Parathyroid adenoma (tissue), 2 donors: ENCODE results near the gene IMPG2.

Source experiments
- H2AFZ ChIP-seq: fragments of 300-600 bp; sonication (generic); one replicate; pipeline ENCODE4 v1.7.0; 2017; ENCODE audit warnings: antibody characterized with exemption, mild to moderate bottlenecking
- H3K27ac ChIP-seq: fragments of 300-600 bp; sonication (generic); one replicate; pipeline ENCODE4 v1.7.0; 2017
- H3K27me3 ChIP-seq: fragments of 300-600 bp; sonication (generic); one replicate; pipeline ENCODE4 v1.7.0; 2017; ENCODE audit warnings: low read length; ENCODE audit not compliant: control insufficient read depth, insufficient read depth
- H3K36me3 ChIP-seq: fragments of 300-600 bp; sonication (generic); one replicate; pipeline ENCODE4 v1.7.0; 2017; ENCODE audit warnings: low read length; ENCODE audit not compliant: control insufficient read depth, insufficient read depth
- H3K4me1 ChIP-seq: fragments of 300-600 bp; sonication (generic); one replicate; pipeline ENCODE4 v1.7.0; 2017; ENCODE audit warnings: control low read depth
- H3K4me2 ChIP-seq: fragments of 300-600 bp; sonication (generic); one replicate; pipeline ENCODE4 v1.7.0; 2017; ENCODE audit warnings: low read length
- H3K4me3 ChIP-seq: fragments of 300-600 bp; sonication (generic); one replicate; pipeline ENCODE4 v1.7.0; 2017; ENCODE audit warnings: low read depth, low read length
- H3K79me2 ChIP-seq: fragments of 300-600 bp; sonication (generic); one replicate; pipeline ENCODE4 v1.7.0; 2017; ENCODE audit warnings: control low read depth
- H3K9ac ChIP-seq: fragments of 300-600 bp; sonication (generic); one replicate; pipeline ENCODE4 v1.7.0; 2017; ENCODE audit warnings: mild to moderate bottlenecking
- H3K9me3 ChIP-seq: fragments of 300-600 bp; sonication (generic); one replicate; pipeline ENCODE4 v1.7.0; 2017; ENCODE audit warnings: low read length; ENCODE audit not compliant: control insufficient read depth
- CTCF ChIP-seq: fragments of 300-600 bp; sonication (generic); IDR thresholded peaks from one replicate; pipeline ENCODE4 v1.7.0; 2017; ENCODE audit warnings: antibody characterized with exemption, mild to moderate bottlenecking
- donor health status: primary hyperparathyroidism.

The IMPG2 gene

GRCh38 chr3:101252307-101252706 is 68.1 kb downstream of the IMPG2 start:
- Histone ChIP-seq H3K9ac (no peak overlapping the region), H3K4me1 (no peaks in the 10 kb centered on the region), H3K4me2 (no peak overlapping the region), H2AFZ (no peak overlapping the region), H3K79me2 (no peaks in the 10 kb centered on the region), H3K4me3 (no peak overlapping the region), H3K36me3 (no peaks in the 10 kb centered on the region), H3K27ac (no peak overlapping the region), H3K27me3 (no peaks in the 10 kb centered on the region), H3K9me3 (no peaks in the 10 kb centered on the region)
- TF ChIP-seq CTCF, result no peak

- no peak overlapping the region for H2AFZ ChIP-seq
- H3K4me2 ChIP-seq, result no peak overlapping the region
- H3K4me1 ChIP-seq, result no peaks in the 10 kb centered on the region
- TF ChIP-seq CTCF, result no peak
- H3K27ac ChIP-seq, result no peak overlapping the region
- no peaks in the 10 kb centered on the region for H3K9me3 ChIP-seq
- no peaks in the 10 kb centered on the region for H3K36me3 ChIP-seq
- no peak overlapping the region for H3K4me3 ChIP-seq
- H3K9ac ChIP-seq, result no peak overlapping the region
- H3K27me3 ChIP-seq, result no peaks in the 10 kb centered on the region
- H3K79me2 ChIP-seq, result no peaks in the 10 kb centered on the region
Measured at GRCh38 chr3:101251441-101251840, 68.9 kb downstream of the IMPG2 start.

- Histone ChIP-seq H3K36me3 (no peaks in the 10 kb centered on the region), H3K4me3 (no peak overlapping the region), H3K27me3 (no peaks in the 10 kb centered on the region), H3K4me1 (no peaks in the 10 kb centered on the region), H2AFZ (no peak overlapping the region), H3K4me2 (no peak overlapping the region), H3K9ac (no peak overlapping the region), H3K79me2 (no peaks in the 10 kb centered on the region), H3K27ac (no peak overlapping the region), H3K9me3 (no peaks in the 10 kb centered on the region)
- no peak for TF ChIP-seq CTCF
Measured at GRCh38 chr3:101249522-101249921, 70.9 kb downstream of the IMPG2 start.

- Histone ChIP-seq H2AFZ (no peak overlapping the region), H3K4me3 (no peak overlapping the region), H3K27ac (no peak overlapping the region), H3K4me1 (no peaks in the 10 kb centered on the region), H3K4me2 (no peak overlapping the region), H3K9ac (no peak overlapping the region), H3K36me3 (no peaks in the 10 kb centered on the region), H3K27me3 (no peaks in the 10 kb centered on the region), H3K79me2 (no peaks in the 10 kb centered on the region), H3K9me3 (no peaks in the 10 kb centered on the region)
- TF ChIP-seq CTCF, result no peak
Measured at GRCh38 chr3:101248736-101249135, 71.6 kb downstream of the IMPG2 start.

- H3K27me3 ChIP-seq, result no peaks in the 10 kb centered on the region
- no peaks in the 10 kb centered on the region for H3K36me3 ChIP-seq
- H3K4me3 ChIP-seq, result no peak overlapping the region
- no peak overlapping the region for H3K27ac ChIP-seq
- no peak overlapping the region for H3K9ac ChIP-seq
- H3K79me2 ChIP-seq, result no peaks in the 10 kb centered on the region
- no peak overlapping the region for H3K4me2 ChIP-seq
- TF ChIP-seq CTCF, result no peak
- no peak overlapping the region for H2AFZ ChIP-seq
- no peaks in the 10 kb centered on the region for H3K9me3 ChIP-seq
- H3K4me1 ChIP-seq, result no peaks in the 10 kb centered on the region
Measured at GRCh38 chr3:101244212-101244575, 76.2 kb downstream of the IMPG2 start.
